Measurements from ENCODE around the gene VAPB.

The VAPB gene

GRCh38 chr20:58447511-58448391, 58.7 kb downstream of the VAPB start:
- peak; percentile 8 for DNase-seq (ENCODE audit: extremely low read depth, low read depth)
- peak; percentile 72 for TF ChIP-seq CTCF (IDR thresholded peaks at IDR 0.05; ENCODE audit: low read depth, low read length)

GRCh38 chr20:58448958-58449357, 59.9 kb downstream of the VAPB start:
- TF ChIP-seq CTCF (IDR thresholded peaks at IDR 0.05; ENCODE audit: low read depth, low read length), result no peak
- DNase-seq (ENCODE audit: extremely low read depth, low read depth), result no peak

GRCh38 chr20:58449681-58450221, 60.7 kb downstream of the VAPB start:
- DNase-seq (ENCODE audit: extremely low read depth, low read depth), result no peak
- no peak for TF ChIP-seq CTCF (IDR thresholded peaks at IDR 0.05; ENCODE audit: low read depth, low read length)

GRCh38 chr20:58450254-58450653, 61.2 kb downstream of the VAPB start:
- TF ChIP-seq CTCF (IDR thresholded peaks at IDR 0.05; ENCODE audit: low read depth, low read length), result no peak
- no peak for DNase-seq (ENCODE audit: extremely low read depth, low read depth)

- no peak for TF ChIP-seq CTCF (IDR thresholded peaks at IDR 0.05; ENCODE audit: low read depth, low read length)
- DNase-seq (ENCODE audit: extremely low read depth, low read depth), result no peak
Observed at GRCh38 chr20:58452667-58453255, 63.7 kb downstream of the VAPB start.

- no peak for DNase-seq (ENCODE audit: extremely low read depth, low read depth)
- TF ChIP-seq CTCF (IDR thresholded peaks at IDR 0.05; ENCODE audit: low read depth, low read length), result no peak
Observed at GRCh38 chr20:58453391-58453790, 64.4 kb downstream of the VAPB start.

GRCh38 chr20:58454460-58454859, 65.4 kb downstream of the VAPB start:
- no peak for TF ChIP-seq CTCF (IDR thresholded peaks at IDR 0.05; ENCODE audit: low read depth, low read length)
- DNase-seq (ENCODE audit: extremely low read depth, low read depth), result no peak

Measured in AG09319 (cell line).